Left lung (tissue), 10 donors: ENCODE data around the gene RPL7A. TPM values are rescaled to one million over a fixed set of nuclear protein-coding genes. Genes with fewer than 3 reads are reported as not detected.

ENCODE experiments used
- ATAC-seq: fragments of 200-7000 bp; cut with Tn5 transposase; one replicate; pipeline ENCODE4 v1.9.1; 2020; ENCODE audit warnings: moderate library complexity
- DNase-seq, 4 donors: peaks; one replicate each; pipeline ENCODE4 v3.0.0-alpha.2; 2013 to 2020
- H3K27ac ChIP-seq, 2 donors: fragments of 200-600 bp; sonication (generic) in 1 of 2; one replicate each; pipeline versions ENCODE4 v1.5.0 to v1.8.0; 2020 to 2021
- H3K27me3 ChIP-seq, 2 donors: fragments of 200-600 bp; sonication (generic) in 1 of 2; one replicate each; pipeline versions ENCODE4 v1.5.0 to v1.8.0; 2020 to 2021
- H3K36me3 ChIP-seq, 2 donors: fragments of 200-600 bp; sonication (generic) in 1 of 2; one replicate each; pipeline versions ENCODE4 v1.5.0 to v1.8.0; 2020 to 2021
- H3K4me1 ChIP-seq, 2 donors: fragments of 200-600 bp; one replicate each; pipeline ENCODE4 v1.8.0; 2021
- H3K4me3 ChIP-seq, 2 donors: fragments of 200-600 bp; sonication (generic) in 1 of 2; one replicate each; pipeline versions ENCODE4 v1.5.0 to v1.8.0; 2020 to 2021; ENCODE audit warnings: mild to moderate bottlenecking in 1 of 2
- H3K9me3 ChIP-seq, 2 donors: fragments of 200-600 bp; sonication (generic) in 1 of 2; one replicate each; pipeline versions ENCODE4 v1.5.0 to v1.8.0; 2020 to 2021
- intact Hi-C, 2 donors: fragments of 100-400 bp; cut with DNase I; formaldehyde crosslinking; loops; one replicate each; pipeline versions ENCODE4 v1.11.2 to v1.14.2; 2022
- polyA plus RNA-seq, 6 donors: library from polyadenylated mRNA; unstranded; fragments of 120-200 nt; gene quantifications; one replicate each; pipeline ENCODE4 v1.2.1, GENCODE V29; 2013; ENCODE audit not compliant: insufficient read length in 6 of 6
- total RNA-seq, 2 donors: library from RNA; stranded (reverse); fragmentation: NEBNext Ultra II Directional; extraction: Animal tissue kit (Norgen Biotek cat#: 25700); gene quantifications; one replicate each; pipeline ENCODE4 v1.2.1, GENCODE V29; 2021
- TF ChIP-seq, protein P1 (sequence below), 2 donors: fragments of 200-600 bp; sonication (generic) in 1 of 2; IDR thresholded peaks; one replicate each; pipeline versions ENCODE4 v1.5.0 to v1.8.0; 2021; ENCODE audit warnings: antibody characterized with exemption in 2 of 2
- donor health status: DM: no; HTN: yes; CAD: no.
- donor health status: DM: no; HTN: no; CAD: no.

Gene RPL7A
- total and polyA plus RNA-seq, 8 donors, result 1,624 to 3,322 (median 3,094) TPM

DNA sequence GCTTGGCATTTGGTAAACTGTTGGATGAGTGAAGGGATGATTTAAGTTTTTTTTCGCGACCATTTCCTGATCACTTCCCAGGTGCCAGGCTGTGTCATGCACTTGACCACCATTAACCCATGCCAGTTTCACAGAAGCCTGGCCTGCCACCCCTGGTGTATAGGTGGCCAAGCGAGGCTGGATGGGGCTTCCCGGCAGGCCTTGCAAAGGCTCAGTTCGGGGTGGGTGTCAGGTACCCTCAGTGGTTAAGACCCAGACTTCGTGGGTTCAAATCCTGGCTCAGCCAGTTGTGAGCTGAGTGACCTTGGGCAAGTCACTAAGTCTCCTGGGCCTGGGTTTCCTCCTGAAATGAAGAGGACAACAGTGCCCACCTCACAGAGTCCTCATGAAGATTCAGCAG lies 2.4 kb upstream of the RPL7A start:
- H3K36me3 ChIP-seq, result peaks cover 0 to 73% of the 10 kb centered on the region in 2 donors
- no peak for ATAC-seq
- H3K4me1 ChIP-seq, result peaks cover 9 to 55% of the 10 kb centered on the region in 2 donors
- H3K27ac ChIP-seq, result no peak overlapping the region
- DNase-seq, result peak in 1 of 4 donors; percentile 25
- TF ChIP-seq, protein P1, sequence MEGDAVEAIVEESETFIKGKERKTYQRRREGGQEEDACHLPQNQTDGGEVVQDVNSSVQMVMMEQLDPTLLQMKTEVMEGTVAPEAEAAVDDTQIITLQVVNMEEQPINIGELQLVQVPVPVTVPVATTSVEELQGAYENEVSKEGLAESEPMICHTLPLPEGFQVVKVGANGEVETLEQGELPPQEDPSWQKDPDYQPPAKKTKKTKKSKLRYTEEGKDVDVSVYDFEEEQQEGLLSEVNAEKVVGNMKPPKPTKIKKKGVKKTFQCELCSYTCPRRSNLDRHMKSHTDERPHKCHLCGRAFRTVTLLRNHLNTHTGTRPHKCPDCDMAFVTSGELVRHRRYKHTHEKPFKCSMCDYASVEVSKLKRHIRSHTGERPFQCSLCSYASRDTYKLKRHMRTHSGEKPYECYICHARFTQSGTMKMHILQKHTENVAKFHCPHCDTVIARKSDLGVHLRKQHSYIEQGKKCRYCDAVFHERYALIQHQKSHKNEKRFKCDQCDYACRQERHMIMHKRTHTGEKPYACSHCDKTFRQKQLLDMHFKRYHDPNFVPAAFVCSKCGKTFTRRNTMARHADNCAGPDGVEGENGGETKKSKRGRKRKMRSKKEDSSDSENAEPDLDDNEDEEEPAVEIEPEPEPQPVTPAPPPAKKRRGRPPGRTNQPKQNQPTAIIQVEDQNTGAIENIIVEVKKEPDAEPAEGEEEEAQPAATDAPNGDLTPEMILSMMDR (IDR thresholded peaks at IDR 0.05), result no peak
- H3K9me3 ChIP-seq, result no peaks in the 10 kb centered on the region
- no peaks in the 10 kb centered on the region for H3K27me3 ChIP-seq
- intact Hi-C loops, result no loop called here
- H3K4me3 ChIP-seq, result no peak overlapping the region

DNA sequence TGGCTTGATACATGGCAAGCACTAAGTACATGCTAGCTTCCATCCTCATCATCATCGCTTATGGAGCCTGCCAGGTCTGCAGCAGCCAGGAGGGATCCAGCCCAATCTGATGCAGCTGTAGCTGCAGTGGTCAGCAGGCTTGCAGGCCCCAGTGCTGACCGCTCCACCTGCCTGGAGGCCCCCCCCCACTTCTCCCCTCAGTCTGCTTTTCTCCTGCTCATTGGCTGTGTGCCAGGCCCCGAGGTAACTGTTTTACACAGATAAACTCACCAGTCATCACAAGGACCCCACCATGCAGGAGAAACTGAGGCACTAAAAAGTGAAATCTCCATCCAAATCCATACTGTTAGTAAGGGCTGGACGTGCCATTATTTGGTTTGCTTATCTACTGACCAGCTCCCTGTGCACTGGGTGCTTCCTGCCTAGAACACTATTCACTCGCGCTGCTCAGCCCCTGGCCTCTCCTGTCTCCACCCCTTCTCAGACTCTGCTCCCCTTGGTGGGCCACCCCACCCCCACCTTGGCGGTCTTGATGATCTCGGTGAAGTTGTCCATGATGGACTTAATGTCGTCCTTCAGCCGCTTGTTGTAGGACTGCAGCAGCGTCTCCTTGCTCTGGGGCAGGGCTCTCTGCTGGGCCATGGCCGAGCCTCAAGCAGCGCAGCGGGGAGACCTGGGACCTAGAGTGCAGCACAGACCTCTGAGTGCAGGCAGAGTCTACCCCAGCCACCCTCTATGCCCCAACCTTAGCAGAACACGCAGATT lies 1.8 kb upstream of the RPL7A start:
- Histone ChIP-seq H3K36me3 (peaks cover 0 to 73% of the 10 kb centered on the region in 2 donors), H3K4me3 (peak overlapping the region in 1 of 2 donors; percentile 93), H3K9me3 (no peaks in the 10 kb centered on the region), H3K4me1 (peaks cover 9 to 49% of the 10 kb centered on the region in 2 donors), H3K27ac (peak overlapping the region in 1 of 2 donors; percentile 84), H3K27me3 (no peaks in the 10 kb centered on the region)
- no peak for ATAC-seq
- peak in 1 of 4 donors; percentile 42 for DNase-seq
- intact Hi-C loops, result no loop called here
- TF ChIP-seq, protein P1 (IDR thresholded peaks at IDR 0.05), result no peak

DNA sequence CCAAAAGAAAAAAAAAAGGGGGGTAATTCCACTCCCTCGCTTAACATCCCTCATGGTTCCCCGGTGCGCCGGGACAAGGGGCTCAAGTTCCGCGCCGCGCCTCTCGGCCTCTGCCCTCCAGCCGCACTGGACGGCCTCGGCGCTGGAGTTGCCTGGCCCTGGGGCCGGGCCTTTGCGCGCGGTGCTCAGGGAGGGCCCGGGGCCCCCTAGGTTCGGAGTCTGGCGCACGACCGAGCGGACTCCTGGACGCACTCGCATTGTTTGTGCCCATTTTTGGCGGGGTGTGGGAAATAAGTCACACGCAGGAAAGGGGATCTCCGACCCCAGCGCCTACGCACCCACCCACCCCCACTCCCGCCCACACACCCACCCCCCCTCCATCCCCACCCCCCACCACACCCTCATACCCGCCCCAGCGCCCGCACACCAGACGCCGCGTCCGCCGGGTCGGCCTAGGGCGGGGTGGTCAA lies 468 bp upstream of the RPL7A start:
- H3K27ac ChIP-seq, result peak overlapping the region; percentile 84 to 94
- TF ChIP-seq, protein P1 (IDR thresholded peaks at IDR 0.05), result no peak
- no peaks in the 10 kb centered on the region for H3K9me3 ChIP-seq
- intact Hi-C loops, result no loop called here
- ATAC-seq, result peak; percentile 71
- H3K36me3 ChIP-seq, result peaks cover 0 to 73% of the 10 kb centered on the region in 2 donors
- H3K4me1 ChIP-seq, result peaks cover 9 to 36% of the 10 kb centered on the region in 2 donors
- peak in 2 of 4 donors; percentile 32 to 88 for DNase-seq
- no peaks in the 10 kb centered on the region for H3K27me3 ChIP-seq
- H3K4me3 ChIP-seq, result peak overlapping the region; percentile 75 to 93

DNA sequence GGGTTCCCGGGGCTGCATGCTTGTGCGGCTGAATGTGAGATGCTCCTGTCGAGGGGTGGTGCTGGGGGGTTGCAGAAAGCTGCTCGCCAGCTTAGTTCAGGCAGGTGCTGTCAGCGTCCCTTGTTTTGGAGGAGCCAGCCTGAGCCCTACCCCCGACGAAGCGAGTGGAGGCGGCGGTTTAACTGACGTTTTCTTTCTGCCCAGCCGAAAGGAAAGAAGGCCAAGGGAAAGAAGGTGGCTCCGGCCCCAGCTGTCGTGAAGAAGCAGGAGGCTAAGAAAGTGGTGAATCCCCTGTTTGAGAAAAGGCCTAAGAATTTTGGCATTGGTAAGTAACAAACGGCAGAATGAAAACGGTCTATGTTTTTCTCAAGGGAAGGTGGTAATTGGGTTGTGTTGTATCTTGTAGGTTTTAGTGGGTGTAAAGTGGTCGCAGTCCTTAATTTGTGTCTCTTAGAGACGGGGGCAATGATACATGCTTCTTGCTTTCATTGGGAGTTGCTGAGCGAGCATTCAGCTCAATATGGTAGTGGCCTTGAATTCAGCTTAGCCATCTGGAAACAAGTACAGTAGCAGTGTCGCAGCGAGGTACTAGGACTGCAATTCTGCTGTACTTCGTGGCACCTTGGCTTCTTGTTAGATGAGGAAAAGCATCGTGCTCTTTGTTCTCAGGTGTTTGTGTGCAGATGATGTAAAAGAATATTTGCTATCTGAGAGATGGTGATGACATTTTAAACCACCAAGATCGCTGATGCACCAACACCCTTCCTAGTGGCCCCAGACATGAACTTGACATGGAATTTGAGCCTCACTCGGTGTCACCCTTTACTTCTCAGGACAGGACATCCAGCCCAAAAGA lies 928 bp downstream of the RPL7A start:
- intact Hi-C loops, result no loop called here
- Histone ChIP-seq H3K9me3 (no peaks in the 10 kb centered on the region), H3K27ac (peak overlapping the region; percentile 84 to 94), H3K36me3 (peaks cover 0 to 73% of the 10 kb centered on the region in 2 donors), H3K27me3 (no peaks in the 10 kb centered on the region), H3K4me1 (peaks cover 9 to 33% of the 10 kb centered on the region in 2 donors), H3K4me3 (peak overlapping the region; percentile 75 to 93)
- DNase-seq, result no peak
- ATAC-seq, result no peak
- TF ChIP-seq, protein P1 (IDR thresholded peaks at IDR 0.05), result no peak
